Measurements from ENCODE around the gene LDB2. TPM values are rescaled to one million over a fixed set of nuclear protein-coding genes. Genes with fewer than 3 reads are reported as not detected.

LDB2 gene
- total RNA-seq, 4 donors from 2014 or later: 7.0 to 26.4 (median 18.1) TPM

GRCh38 chr4:16660656-16661055, 237.8 kb downstream of the LDB2 start:
- H3K27ac ChIP-seq: no peak overlapping the region
- intact Hi-C loops (cut with DNase I; ENCODE audit: low total_unique reads) (no loop called here), in situ Hi-C loops (cut with MboI; ENCODE audit: low sequenced_read_pairs in 4 of 4) (no loop called here)
- H3K4me1 ChIP-seq: no peaks in the 10 kb centered on the region
- no peak for TF ChIP-seq CTCF (IDR thresholded peaks at IDR 0.05 in 4 of 5, conservative IDR thresholded peaks at IDR 0.05 in 1 of 5)
- no peak for TF ChIP-seq POLR2A (IDR thresholded peaks at IDR 0.05)
- no peaks in the 10 kb centered on the region for H3K9me3 ChIP-seq
- DNase-seq (no peak), ATAC-seq (no peak)
- H3K27me3 ChIP-seq: no peaks in the 10 kb centered on the region
- H3K36me3 ChIP-seq: no peaks in the 10 kb centered on the region
- H3K4me3 ChIP-seq: no peak overlapping the region

GRCh38 chr4:16659694-16660093, 238.8 kb downstream of the LDB2 start:
- Histone ChIP-seq H3K36me3 (no peaks in the 10 kb centered on the region), H3K4me3 (no peak overlapping the region), H3K27me3 (no peaks in the 10 kb centered on the region), H3K27ac (no peak overlapping the region), H3K9me3 (no peaks in the 10 kb centered on the region), H3K4me1 (no peaks in the 10 kb centered on the region)
- TF ChIP-seq CTCF (IDR thresholded peaks at IDR 0.05 in 4 of 5, conservative IDR thresholded peaks at IDR 0.05 in 1 of 5): no peak
- no peak for TF ChIP-seq POLR2A (IDR thresholded peaks at IDR 0.05)
- no peak for ATAC-seq
- in situ Hi-C loops (cut with MboI; ENCODE audit: low sequenced_read_pairs in 4 of 4): no loop called here
- no peak for DNase-seq
- intact Hi-C loops (cut with DNase I; ENCODE audit: low total_unique reads): no loop called here

GRCh38 chr4:16659079-16659478, 239.4 kb downstream of the LDB2 start:
- no peaks in the 10 kb centered on the region for H3K9me3 ChIP-seq
- in situ Hi-C loops (cut with MboI; ENCODE audit: low sequenced_read_pairs in 4 of 4): no loop called here
- H3K36me3 ChIP-seq: no peaks in the 10 kb centered on the region
- ATAC-seq: no peak
- no peak overlapping the region for H3K27ac ChIP-seq
- TF ChIP-seq POLR2A (IDR thresholded peaks at IDR 0.05) (no peak), CTCF (IDR thresholded peaks at IDR 0.05 in 4 of 5, conservative IDR thresholded peaks at IDR 0.05 in 1 of 5) (no peak)
- DNase-seq: no peak
- no peaks in the 10 kb centered on the region for H3K27me3 ChIP-seq
- intact Hi-C loops (cut with DNase I; ENCODE audit: low total_unique reads): no loop called here
- H3K4me1 ChIP-seq: no peaks in the 10 kb centered on the region
- no peak overlapping the region for H3K4me3 ChIP-seq

- TF ChIP-seq CTCF (IDR thresholded peaks at IDR 0.05 in 4 of 5, conservative IDR thresholded peaks at IDR 0.05 in 1 of 5) (no peak), POLR2A (IDR thresholded peaks at IDR 0.05) (no peak)
- no peak overlapping the region for H3K4me3 ChIP-seq
- no peaks in the 10 kb centered on the region for H3K9me3 ChIP-seq
- no peak for DNase-seq
- intact Hi-C loops (cut with DNase I; ENCODE audit: low total_unique reads): no loop called here
- no peaks in the 10 kb centered on the region for H3K4me1 ChIP-seq
- no peak for ATAC-seq
- H3K27ac ChIP-seq: no peak overlapping the region
- H3K36me3 ChIP-seq: no peaks in the 10 kb centered on the region
- in situ Hi-C loops (cut with MboI; ENCODE audit: low sequenced_read_pairs in 4 of 4): no loop called here
- H3K27me3 ChIP-seq: no peaks in the 10 kb centered on the region
Measured at GRCh38 chr4:16658183-16658582, 240.3 kb downstream of the LDB2 start.

- no peak for DNase-seq
- in situ Hi-C loops (cut with MboI; ENCODE audit: low sequenced_read_pairs in 4 of 4): no loop called here
Measured at GRCh38 chr4:16655111-16655510, 243.3 kb downstream of the LDB2 start.

More at GRCh38 chr4:16655111-16655510, 243.3 kb downstream of the LDB2 start:
- Histone ChIP-seq H3K9me3 (no peaks in the 10 kb centered on the region), H3K4me1 (no peaks in the 10 kb centered on the region), H3K27ac (no peak overlapping the region), H3K4me3 (no peak overlapping the region), H3K27me3 (no peaks in the 10 kb centered on the region), H3K36me3 (no peaks in the 10 kb centered on the region)
- no peak for ATAC-seq
- intact Hi-C loops (cut with DNase I; ENCODE audit: low total_unique reads): no loop called here
- TF ChIP-seq CTCF (IDR thresholded peaks at IDR 0.05 in 4 of 5, conservative IDR thresholded peaks at IDR 0.05 in 1 of 5) (no peak), POLR2A (IDR thresholded peaks at IDR 0.05) (no peak)
